ENCODE measurements around the gene CASP8. TPM values are rescaled to one million over a fixed set of nuclear protein-coding genes. Genes with fewer than 3 reads are reported as not detected.

Gene CASP8
- total RNA-seq, 2 donors from 2014 or later, result 45.0 to 78.7 TPM

DNA sequence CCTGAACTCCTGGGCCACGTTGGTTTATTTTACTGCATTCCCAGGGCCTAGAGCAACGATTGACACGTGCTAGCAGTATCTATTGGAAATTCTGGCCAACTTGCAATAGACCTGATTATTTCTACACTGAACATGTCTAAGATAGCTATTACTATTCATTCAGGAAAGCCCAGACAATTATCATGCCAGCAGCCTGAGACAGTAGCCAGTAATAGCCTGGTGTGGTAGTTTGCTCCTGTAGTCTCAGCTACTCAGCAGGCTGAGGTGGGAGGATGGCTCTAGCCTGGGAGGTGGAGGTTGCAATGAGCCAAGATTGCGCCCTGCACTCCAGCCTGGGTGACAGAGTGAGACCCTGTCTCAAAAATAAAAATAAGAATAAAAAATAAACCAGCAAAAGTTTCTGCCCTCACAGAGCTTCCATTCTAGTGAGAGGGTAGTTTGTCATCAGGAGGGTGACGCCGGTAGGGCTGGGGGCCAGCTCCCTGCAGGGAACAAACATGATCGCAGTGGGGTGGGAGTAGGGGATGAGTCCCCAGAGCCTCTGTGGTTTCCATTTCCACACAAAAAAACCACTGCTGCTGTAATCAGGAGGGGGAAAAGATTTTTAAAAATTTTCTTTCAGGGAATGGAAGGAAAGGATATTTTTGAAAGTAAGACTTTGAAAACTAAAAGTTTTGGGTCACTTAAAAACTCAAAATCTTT is 4.3 kb downstream of the CASP8 start:
- peaks cover 24 to 34% of the 10 kb centered on the region in 2 donors for H3K36me3 Mint-ChIP-seq (ENCODE audit: insufficient read depth in 2 of 2)
- H3K4me3 Mint-ChIP-seq, result peak overlapping the region; percentile 79 to 82
- no peaks in the 10 kb centered on the region for H3K9me3 Mint-ChIP-seq
- peaks cover 78% of the 10 kb centered on the region for H3K4me1 Mint-ChIP-seq (ENCODE audit: low read depth)
- H3K27ac Mint-ChIP-seq, result peak overlapping the region; percentile 87
- ATAC-seq (replicated peaks in 1 of 2), result no peak
- no peaks in the 10 kb centered on the region for H3K27me3 Mint-ChIP-seq (ENCODE audit: low read depth)
- DNase-seq, result no peak

DNA sequence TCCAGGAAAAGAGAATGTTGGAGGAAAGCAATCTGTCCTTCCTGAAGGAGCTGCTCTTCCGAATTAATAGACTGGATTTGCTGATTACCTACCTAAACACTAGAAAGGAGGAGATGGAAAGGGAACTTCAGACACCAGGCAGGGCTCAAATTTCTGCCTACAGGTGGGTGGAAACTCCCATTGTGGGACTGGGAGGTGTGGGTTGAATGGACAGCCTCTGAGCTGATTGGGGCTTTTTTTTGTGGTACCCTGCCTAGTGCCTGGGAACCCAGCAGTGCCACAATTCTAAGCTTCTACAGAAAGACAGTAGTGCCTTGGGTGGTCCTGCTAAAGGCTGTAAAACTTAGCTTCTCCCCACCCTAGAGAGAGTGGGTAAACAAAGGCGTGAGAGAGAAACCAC is 6.3 kb downstream of the CASP8 start:
- H3K27me3 Mint-ChIP-seq (ENCODE audit: low read depth), result no peaks in the 10 kb centered on the region
- no peak for ATAC-seq (replicated peaks in 1 of 2)
- H3K4me3 Mint-ChIP-seq, result peak overlapping the region; percentile 19 to 64
- no peak for DNase-seq
- H3K9me3 Mint-ChIP-seq, result no peaks in the 10 kb centered on the region
- H3K4me1 Mint-ChIP-seq (ENCODE audit: low read depth), result peaks cover 81% of the 10 kb centered on the region
- H3K27ac Mint-ChIP-seq, result peak overlapping the region; percentile 84
- peaks cover 14 to 25% of the 10 kb centered on the region in 2 donors for H3K36me3 Mint-ChIP-seq (ENCODE audit: insufficient read depth in 2 of 2)

DNA sequence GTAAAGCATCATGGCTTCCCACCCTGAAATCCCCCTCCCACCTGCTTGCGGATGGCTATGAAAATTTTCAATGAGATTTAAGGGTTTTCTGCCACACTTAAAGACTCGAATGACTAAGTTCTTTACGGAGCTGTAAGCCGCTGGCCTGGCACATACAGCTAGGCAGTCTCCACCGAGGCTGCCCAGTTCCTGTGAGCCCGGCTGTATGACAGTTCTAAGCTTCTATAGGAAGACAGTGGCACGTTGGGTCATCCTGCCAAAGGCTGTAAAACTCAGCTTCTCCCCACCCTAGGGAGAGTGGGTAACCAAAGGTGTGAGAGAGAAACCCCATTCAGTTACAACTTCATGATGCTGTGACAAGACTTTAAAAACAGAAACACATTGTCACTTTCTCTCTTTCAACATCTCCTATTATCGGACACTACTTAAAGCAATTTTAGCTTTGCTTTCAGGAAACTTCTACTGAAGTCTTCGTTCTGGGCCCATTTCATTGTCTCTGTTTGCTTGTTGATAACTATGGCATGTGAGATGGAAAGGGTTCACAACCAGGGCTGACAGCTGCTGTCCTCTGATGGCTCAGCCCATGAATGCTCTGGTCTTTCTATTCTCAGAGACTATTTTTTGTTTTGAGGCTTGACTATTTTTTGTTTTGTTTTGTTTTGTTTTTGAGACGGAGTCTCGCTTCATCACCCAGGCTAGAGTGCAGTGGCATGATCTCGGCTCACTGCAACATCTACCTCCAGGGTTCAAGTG is 7.1 kb downstream of the CASP8 start:
- peak in 1 of 2 donors; percentile 45 for ATAC-seq (replicated peaks in 1 of 2)
- peak in 1 of 2 donors; percentile 31 for DNase-seq
- peak overlapping the region; percentile 4 to 41 for H3K4me3 Mint-ChIP-seq
- H3K4me1 Mint-ChIP-seq (ENCODE audit: low read depth), result peaks cover 84% of the 10 kb centered on the region
- H3K27me3 Mint-ChIP-seq (ENCODE audit: low read depth), result no peaks in the 10 kb centered on the region
- no peaks in the 10 kb centered on the region for H3K9me3 Mint-ChIP-seq
- H3K27ac Mint-ChIP-seq, result no peak overlapping the region
- H3K36me3 Mint-ChIP-seq (ENCODE audit: insufficient read depth in 2 of 2), result peaks cover 17 to 27% of the 10 kb centered on the region in 2 donors

DNA sequence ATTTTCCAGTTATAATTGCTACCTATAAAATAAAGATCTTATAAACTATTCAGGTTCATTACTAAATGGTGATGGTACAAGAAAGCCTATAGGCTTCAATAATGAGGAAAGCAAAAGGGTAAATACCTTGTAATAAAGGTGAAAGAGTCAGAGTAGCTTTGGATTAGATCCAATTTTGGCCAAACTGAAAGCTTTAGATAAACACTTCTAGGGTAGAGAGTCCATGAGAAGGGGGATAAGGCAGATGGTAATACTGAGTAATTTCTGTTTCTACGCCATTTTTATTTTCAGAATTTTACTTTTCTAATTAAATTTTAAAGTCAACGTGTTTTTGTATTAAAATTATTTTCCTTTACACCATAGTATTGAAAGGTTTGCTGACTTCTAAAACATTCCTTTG is 9.4 kb downstream of the CASP8 start:
- H3K27me3 Mint-ChIP-seq (ENCODE audit: low read depth), result no peaks in the 10 kb centered on the region
- no peak overlapping the region for H3K4me3 Mint-ChIP-seq
- no peaks in the 10 kb centered on the region for H3K9me3 Mint-ChIP-seq
- no peak overlapping the region for H3K27ac Mint-ChIP-seq
- peaks cover 20 to 36% of the 10 kb centered on the region in 2 donors for H3K36me3 Mint-ChIP-seq (ENCODE audit: insufficient read depth in 2 of 2)
- H3K4me1 Mint-ChIP-seq (ENCODE audit: low read depth), result peaks cover 73% of the 10 kb centered on the region
- ATAC-seq (replicated peaks in 1 of 2), result no peak
- no peak for DNase-seq

DNA sequence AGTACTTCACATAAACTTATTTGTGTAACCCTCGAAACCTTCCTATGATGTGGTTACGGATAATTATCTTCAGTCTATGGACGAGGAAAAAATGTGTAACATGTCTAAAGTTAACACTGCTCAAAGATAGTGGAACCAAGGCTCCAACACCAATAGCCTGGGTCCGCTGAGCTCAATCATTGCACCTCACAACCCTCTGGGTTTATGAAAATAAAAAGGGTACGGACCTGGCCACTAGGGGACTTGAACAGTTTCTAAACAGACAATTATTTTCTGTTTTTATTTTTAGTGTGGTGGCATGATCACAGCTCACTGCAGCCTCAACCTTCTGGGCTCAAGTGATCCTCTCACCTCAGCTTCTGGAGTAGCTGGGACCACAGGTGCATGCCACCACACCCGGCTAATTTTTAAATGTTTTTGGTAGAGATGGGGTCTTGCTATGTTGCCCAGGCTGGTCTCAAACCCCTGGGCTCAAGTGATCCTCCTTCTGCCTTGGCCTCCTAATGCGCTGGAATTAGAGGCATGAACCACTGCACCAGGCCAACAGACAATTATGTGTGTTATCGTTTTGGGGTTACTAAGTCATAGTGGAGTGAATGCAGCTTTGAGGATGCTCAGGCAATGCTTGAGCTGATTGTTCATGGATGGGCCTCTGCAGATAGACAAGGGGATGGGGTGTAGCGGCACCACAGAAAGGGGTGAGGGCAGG is 10.1 kb downstream of the CASP8 start:
- no peak for DNase-seq
- Mint-ChIP-seq H3K4me1 (ENCODE audit: low read depth) (peaks cover 67% of the 10 kb centered on the region), H3K27ac (no peak overlapping the region), H3K27me3 (ENCODE audit: low read depth) (no peaks in the 10 kb centered on the region), H3K4me3 (no peak overlapping the region), H3K36me3 (ENCODE audit: insufficient read depth in 2 of 2) (peaks cover 18 to 42% of the 10 kb centered on the region in 2 donors), H3K9me3 (no peaks in the 10 kb centered on the region)
- no peak for ATAC-seq (replicated peaks in 1 of 2)

DNA sequence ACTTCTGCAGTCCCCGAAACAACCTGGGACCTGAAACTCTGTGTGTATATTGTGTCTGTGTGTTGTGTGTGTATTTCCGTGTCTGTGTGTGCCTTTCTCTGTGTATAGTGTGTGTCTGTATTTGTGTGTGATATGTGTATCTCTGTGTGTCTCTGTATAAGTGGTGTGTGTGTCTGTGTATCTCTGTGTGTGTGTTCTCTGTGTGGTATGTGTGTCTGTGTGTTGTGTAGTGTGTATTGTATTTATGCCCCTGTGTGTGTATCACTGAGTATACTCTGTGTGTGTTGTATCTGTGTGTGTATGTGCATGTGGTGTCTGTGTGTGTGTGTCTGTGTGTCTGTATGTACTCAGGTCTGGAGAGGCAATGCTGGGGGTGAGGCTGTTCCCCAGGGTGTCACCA is 11.6 kb downstream of the CASP8 start:
- ATAC-seq (replicated peaks in 1 of 2) (peak in 1 of 2 donors; percentile 18), DNase-seq (no peak)
- H3K4me1 Mint-ChIP-seq (ENCODE audit: low read depth), result peaks cover 53% of the 10 kb centered on the region
- H3K9me3 Mint-ChIP-seq, result no peaks in the 10 kb centered on the region
- no peaks in the 10 kb centered on the region for H3K27me3 Mint-ChIP-seq (ENCODE audit: low read depth)
- peaks cover 16 to 46% of the 10 kb centered on the region in 2 donors for H3K36me3 Mint-ChIP-seq (ENCODE audit: insufficient read depth in 2 of 2)
- H3K4me3 Mint-ChIP-seq, result peak overlapping the region; percentile 0 to 24
- peak overlapping the region; percentile 25 for H3K27ac Mint-ChIP-seq

DNA sequence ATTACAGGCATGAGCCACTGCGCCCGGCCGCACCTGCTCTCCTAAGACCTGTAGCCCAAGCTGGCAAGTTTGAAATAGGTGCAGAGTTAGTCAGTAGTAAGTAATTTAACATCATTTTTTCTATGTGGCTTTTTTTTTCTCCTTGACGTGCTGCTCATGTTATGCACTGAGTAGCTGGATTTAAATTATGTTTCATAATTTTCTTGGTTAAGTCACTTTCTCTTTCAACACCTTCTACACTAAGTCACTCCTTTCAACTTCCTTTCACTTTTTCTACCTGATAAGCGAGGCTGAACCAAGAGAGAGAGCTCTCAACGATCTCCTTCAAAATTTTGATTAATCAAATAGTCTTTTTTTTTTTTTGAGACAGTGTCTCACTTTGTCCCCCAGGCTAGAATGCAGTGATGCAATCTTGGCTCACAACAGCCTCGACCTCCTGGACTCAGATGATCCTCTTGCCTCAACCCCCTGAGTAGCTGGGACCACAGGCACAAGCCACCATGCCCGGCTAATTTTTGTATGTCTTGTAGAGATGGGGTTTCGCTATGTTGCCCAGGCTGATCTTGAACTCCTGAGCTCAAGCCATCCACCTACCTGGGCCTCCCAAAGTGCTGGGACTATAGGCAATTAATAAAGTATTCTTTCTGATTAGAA is 13.1 kb downstream of the CASP8 start:
- ATAC-seq (replicated peaks in 1 of 2), result peak; percentile 57 to 68
- peaks cover 54% of the 10 kb centered on the region for H3K4me1 Mint-ChIP-seq (ENCODE audit: low read depth)
- no peaks in the 10 kb centered on the region for H3K27me3 Mint-ChIP-seq (ENCODE audit: low read depth)
- H3K27ac Mint-ChIP-seq, result peak overlapping the region; percentile 59
- H3K4me3 Mint-ChIP-seq, result peak overlapping the region; percentile 29 to 35
- no peak for DNase-seq
- H3K36me3 Mint-ChIP-seq (ENCODE audit: insufficient read depth in 2 of 2), result peaks cover 12 to 45% of the 10 kb centered on the region in 2 donors
- H3K9me3 Mint-ChIP-seq, result no peaks in the 10 kb centered on the region

DNA sequence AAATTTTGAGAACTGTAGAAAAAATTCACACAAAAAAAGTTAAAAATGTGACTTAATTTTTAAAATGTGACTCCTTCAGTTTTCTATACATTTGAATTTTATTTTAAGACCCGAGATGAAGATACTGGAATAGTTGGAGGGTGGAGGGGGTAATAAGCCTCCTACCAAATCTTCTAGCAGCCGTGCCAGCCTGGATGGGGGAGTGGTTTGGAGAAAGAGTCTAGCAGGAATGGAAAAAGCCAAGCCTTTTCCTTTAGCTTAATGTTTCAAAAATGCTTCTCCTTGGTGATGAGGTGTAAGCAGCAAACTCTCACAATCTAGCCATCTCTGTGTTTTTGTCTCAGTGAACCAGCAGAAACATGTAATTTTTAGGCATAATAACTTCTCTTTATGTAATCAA is 14.7 kb downstream of the CASP8 start:
- H3K9me3 Mint-ChIP-seq, result no peaks in the 10 kb centered on the region
- H3K27me3 Mint-ChIP-seq (ENCODE audit: low read depth), result no peaks in the 10 kb centered on the region
- peaks cover 55% of the 10 kb centered on the region for H3K4me1 Mint-ChIP-seq (ENCODE audit: low read depth)
- DNase-seq (no peak), ATAC-seq (replicated peaks in 1 of 2) (no peak)
- peaks cover 16 to 50% of the 10 kb centered on the region in 2 donors for H3K36me3 Mint-ChIP-seq (ENCODE audit: insufficient read depth in 2 of 2)
- no peak overlapping the region for H3K4me3 Mint-ChIP-seq
- H3K27ac Mint-ChIP-seq, result peak overlapping the region; percentile 66

DNA sequence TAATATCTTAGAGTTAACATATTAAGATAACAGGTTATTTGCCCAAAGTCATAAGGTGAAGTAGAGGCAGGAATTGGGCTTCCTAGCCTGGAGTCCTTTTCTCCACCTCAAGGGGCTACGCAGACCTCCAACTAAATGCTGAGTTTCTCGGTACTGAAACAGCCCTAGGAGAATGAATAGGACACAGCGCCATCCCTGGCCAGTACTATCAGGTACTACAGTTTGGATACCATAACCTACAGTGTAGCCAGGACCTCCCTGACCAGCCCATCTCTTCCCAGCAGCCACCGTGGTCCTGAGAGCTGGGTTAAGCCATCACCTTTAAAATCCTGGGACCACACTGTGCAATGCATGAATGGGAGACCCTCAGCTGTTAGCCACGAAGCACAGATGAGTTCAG is 15.7 kb downstream of the CASP8 start:
- H3K9me3 Mint-ChIP-seq, result no peaks in the 10 kb centered on the region
- H3K27me3 Mint-ChIP-seq (ENCODE audit: low read depth), result no peaks in the 10 kb centered on the region
- no peak overlapping the region for H3K4me3 Mint-ChIP-seq
- H3K27ac Mint-ChIP-seq, result no peak overlapping the region
- peaks cover 49% of the 10 kb centered on the region for H3K4me1 Mint-ChIP-seq (ENCODE audit: low read depth)
- no peak for DNase-seq
- H3K36me3 Mint-ChIP-seq (ENCODE audit: insufficient read depth in 2 of 2), result peaks cover 21 to 56% of the 10 kb centered on the region in 2 donors
- no peak for ATAC-seq (replicated peaks in 1 of 2)

DNA sequence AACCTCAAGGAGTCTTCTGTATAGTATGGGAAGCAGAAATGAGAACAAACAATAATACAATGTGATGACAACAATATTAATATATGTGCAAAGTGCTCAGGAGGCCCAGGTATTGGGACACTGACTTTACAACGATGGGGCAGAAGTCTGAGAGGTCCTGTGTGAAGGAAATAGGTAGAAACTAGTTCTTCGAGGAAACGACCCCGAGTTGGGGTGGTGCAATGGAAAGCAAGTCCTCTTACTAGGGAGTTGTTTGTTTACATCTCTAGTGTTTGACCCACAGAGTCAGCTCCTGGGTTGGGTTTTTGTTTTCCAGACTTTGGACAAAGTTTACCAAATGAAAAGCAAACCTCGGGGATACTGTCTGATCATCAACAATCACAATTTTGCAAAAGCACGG is 16.2 kb downstream of the CASP8 start:
- H3K27me3 Mint-ChIP-seq (ENCODE audit: low read depth), result no peaks in the 10 kb centered on the region
- no peaks in the 10 kb centered on the region for H3K9me3 Mint-ChIP-seq
- no peak overlapping the region for H3K4me3 Mint-ChIP-seq
- H3K4me1 Mint-ChIP-seq (ENCODE audit: low read depth), result peaks cover 44% of the 10 kb centered on the region
- no peak overlapping the region for H3K27ac Mint-ChIP-seq
- DNase-seq, result no peak
- no peak for ATAC-seq (replicated peaks in 1 of 2)
- H3K36me3 Mint-ChIP-seq (ENCODE audit: insufficient read depth in 2 of 2), result peaks cover 21 to 56% of the 10 kb centered on the region in 2 donors

DNA sequence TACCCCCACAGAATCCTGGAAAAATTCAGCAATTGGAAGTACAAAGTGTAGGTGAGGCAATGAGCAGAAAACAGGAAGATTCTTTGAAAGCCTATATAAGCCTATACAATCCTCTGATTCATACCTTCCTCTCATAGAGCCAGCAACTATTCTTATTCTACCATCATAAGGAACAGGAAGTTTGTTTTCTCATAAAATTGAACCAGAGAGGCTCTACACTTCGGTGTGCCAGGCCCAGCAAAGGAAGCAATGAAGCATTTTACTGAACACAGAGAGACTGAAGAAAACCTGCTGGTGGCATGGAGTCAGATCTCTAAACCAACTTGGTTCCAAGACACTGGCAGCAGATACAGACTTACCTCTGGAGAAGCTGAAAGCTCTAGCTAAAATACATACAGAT is 18.7 kb downstream of the CASP8 start:
- Mint-ChIP-seq H3K4me1 (ENCODE audit: low read depth) (peaks cover 22% of the 10 kb centered on the region), H3K27ac (peak overlapping the region; percentile 7), H3K9me3 (no peaks in the 10 kb centered on the region), H3K36me3 (ENCODE audit: insufficient read depth in 2 of 2) (peaks cover 12 to 39% of the 10 kb centered on the region in 2 donors), H3K27me3 (ENCODE audit: low read depth) (no peaks in the 10 kb centered on the region), H3K4me3 (no peak overlapping the region)
- ATAC-seq (replicated peaks in 1 of 2) (peak; percentile 76 to 88), DNase-seq (no peak)

DNA sequence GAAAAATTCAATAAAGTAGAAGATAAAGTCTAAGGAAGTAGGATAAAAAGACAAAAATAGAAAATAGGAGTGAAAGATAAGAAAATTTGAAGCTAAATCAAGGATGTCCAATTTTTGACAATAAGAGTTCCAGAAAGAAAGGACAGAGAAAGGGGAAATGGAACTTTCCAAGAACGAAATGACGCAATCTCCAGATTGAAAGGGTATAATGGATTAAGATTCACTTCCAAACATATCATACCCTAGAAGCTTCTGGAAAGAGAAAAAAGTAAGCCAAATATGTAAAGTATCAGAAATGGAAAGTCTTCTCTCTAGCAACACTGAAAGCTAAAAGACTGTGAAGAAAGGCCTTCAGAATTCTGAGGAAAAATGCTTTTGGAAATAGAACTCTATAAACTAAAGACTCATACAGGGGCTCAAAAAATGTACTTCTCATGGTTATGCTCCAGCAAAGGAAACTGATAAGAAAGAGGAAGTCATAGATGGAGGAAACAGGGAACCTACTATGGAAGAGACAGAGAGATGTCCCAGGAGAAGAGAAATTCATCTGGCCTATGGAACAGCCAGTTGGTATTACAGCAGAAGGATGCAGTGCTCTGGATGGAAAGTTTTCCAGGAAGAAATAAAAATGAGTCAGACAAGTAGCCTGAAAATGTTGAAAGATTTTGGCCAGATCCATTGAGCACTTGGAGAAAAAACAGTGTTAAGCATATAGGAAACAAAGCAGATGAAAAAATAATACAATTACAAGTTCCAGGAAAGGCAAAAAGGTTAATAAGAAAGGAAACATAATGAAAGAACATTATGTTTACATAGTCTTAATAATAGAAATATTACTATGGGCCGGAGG is 20.1 kb downstream of the CASP8 start:
- ATAC-seq (replicated peaks in 1 of 2) (no peak), DNase-seq (no peak)
- Mint-ChIP-seq H3K9me3 (no peaks in the 10 kb centered on the region), H3K4me1 (ENCODE audit: low read depth) (peaks cover 30% of the 10 kb centered on the region), H3K4me3 (peak overlapping the region in 1 of 2 donors; percentile 23), H3K27ac (peak overlapping the region; percentile 93), H3K36me3 (ENCODE audit: insufficient read depth in 2 of 2) (peaks cover 18 to 35% of the 10 kb centered on the region in 2 donors), H3K27me3 (ENCODE audit: low read depth) (no peaks in the 10 kb centered on the region)
